CMK (cell line): ENCODE measurements around the gene RNF220.

Experiments used
- DNase-seq: peaks from one replicate; pipeline ENCODE4 v3.0.0-alpha.2; 2010; ENCODE audit warnings: low read depth

RNF220 gene

GRCh38 chr1:44610527-44611148, 205.6 kb downstream of the RNF220 start:
- DNase-seq = no peak

DNA sequence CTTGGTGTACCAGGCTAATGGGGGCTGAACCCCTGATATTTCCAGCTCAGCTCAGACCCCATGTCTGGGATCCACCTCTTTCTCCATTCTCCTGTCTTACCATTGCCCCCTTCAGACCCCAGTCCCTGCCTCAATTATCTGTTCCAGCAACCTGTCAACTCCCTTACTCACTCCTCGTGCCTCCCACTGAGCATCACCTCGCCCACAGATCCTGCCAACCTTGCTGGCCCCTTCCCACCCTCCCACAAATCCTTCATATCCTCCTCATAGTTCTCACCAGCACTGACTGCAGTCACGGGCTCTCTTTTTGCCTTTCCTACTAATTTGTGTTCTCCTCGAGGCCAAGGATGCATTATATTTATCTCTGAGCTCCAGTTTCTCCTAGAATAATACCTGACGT, 206.4 kb downstream of the RNF220 start:
- no peak for DNase-seq

DNA sequence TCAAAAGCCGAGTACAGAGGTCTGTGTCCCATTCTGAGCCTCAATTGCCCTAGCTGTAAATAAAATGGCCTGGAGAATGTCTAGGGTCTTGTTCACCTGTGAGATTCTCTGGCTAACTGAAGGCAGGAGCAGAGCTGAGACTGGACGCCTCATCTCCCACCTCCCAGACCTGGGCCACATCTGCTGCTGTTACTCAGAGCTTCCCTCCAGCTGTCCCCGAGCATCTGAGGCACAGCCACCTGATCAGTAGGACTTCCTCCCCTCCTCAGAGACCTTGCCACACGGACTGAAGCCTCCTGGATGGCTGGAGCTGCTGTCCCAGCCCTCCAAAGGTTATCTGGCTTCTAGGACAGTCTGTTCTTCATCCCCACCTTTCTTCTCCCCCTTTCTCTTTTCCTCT, 206.8 kb downstream of the RNF220 start:
- DNase-seq = no peak

- no peak for DNase-seq
These were observed 208.9 kb downstream of the RNF220 start for GRCh38 chr1:44613941-44614340.

- no peak for DNase-seq
These were observed 211.4 kb downstream of the RNF220 start for GRCh38 chr1:44616284-44616990.

GRCh38 chr1:44616991-44617702, 212.1 kb downstream of the RNF220 start:
- DNase-seq = no peak

GRCh38 chr1:44617703-44618029, 212.6 kb downstream of the RNF220 start:
- no peak for DNase-seq

DNA sequence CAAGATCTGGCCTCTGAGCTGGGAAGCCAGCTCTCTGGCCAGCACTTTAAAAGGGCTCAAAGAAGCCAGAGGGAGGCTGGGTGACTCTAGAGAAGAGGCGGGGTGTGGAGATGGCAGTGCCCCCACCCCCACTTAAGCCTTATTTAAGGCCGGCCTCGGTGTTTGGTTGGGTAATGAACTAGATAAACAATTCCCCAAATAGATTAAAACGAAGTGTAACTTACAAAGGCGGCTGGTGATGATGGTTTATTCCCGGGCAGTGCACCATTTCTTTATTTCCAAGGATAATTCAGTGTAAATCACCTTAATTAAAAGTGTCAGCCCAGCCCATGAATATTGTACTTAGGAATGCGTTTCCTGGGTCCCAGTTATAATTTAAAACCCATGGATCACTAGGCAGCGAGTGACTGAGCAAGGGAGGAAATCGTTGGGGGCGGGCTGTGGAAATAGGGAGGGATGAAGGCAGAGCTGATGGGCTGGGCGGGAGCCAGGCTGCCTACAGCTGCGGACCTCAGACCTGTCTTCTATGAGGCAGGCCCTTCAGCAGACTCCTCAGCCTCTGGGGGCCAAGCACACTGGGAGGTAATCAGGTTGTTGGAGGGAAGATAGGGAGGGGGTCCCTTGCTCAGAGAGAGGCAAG, 214.3 kb downstream of the RNF220 start:
- no peak for DNase-seq

DNA sequence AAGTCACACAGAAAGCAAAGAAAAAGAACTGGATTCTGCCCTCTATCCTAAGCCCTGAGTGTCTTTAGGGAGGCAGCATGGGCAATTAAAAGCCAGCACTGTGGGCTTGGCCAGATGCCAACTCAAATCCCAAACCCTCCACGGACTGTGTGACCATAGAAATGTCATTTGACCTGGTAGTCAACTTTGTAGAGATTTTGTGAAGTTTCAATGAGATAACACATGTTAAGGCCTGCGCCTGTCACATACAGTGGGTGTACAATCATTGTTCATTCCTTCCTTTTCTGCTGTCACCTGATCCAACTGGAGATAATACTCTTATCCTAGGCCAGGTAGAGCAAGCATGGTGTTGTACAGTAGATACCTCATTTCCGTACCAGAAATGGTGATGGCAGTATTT, 215.0 kb downstream of the RNF220 start:
- no peak for DNase-seq

DNA sequence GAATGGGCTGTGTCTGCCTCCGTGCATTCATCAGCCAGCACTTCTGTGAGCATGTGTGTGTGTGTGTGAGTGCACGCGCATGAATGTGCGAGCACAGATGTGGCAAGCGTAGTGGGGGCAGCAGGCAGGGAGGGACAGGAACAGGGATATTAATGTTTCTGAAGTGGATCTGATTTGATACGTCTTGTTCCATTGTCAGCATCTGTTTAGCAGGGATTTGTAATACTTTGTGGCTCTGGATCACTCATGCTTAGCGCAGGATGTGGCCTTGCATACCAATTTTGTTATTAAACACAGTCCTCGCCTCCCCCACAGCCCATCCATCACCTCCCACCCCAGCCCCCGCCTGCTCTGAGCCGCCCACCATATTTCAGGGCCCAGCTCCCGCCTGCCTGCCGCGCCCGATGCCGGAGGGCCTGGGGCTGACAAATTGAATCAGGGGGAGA, 216.8 kb downstream of the RNF220 start:
- no peak for DNase-seq

DNA sequence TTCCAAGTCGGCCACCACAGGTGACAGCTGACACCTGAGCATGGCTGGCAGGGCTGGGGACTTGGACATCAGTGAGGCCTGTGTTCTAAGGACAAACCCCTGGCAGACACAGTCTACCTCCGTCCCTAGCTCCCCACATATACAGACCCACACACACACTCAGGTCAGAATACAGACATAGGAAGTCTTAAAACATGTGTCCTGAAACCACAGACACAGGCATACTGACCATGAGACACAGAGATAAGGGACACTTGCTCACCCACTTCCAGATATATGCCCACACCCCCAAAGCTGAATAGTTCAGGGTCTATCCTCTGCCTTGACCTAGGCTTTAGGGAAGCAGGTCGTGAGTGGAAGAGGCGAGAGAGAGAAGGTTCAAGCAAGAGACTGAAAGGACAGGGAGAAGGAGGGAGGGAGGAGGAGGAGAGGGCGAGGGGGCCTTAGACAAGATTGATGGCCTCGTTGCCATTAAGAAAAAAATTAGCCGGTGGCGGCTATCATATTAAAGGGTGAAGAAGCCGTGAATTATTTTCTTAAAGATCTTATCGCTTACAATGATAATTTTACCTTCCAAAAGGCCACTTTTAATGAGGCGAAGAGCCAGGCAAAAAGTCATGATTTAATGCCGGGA, 219.3 kb downstream of the RNF220 start:
- peak; percentile 43 for DNase-seq

DNA sequence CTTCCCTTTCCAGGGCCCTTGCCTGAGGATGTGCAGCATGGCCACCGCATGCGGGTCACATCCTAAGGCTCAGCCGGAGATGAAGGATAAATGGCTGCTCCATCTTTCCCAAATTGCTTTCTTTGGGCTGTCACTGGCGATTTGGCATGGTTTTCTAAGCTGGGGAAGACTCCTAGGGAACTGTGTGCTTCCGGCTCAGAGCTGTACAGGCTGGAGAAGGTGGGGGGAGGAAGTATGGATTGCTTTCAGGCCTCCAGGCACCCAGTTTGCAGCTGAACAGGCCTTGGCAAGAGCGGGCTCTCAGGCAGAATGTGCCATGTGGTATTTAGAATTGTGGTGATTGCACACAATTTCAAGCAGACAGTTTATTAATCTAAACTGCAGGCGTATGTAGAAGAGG, 220.3 kb downstream of the RNF220 start:
- no peak for DNase-seq

GRCh38 chr1:44628962-44629756, 224.1 kb downstream of the RNF220 start:
- DNase-seq = no peak

DNA sequence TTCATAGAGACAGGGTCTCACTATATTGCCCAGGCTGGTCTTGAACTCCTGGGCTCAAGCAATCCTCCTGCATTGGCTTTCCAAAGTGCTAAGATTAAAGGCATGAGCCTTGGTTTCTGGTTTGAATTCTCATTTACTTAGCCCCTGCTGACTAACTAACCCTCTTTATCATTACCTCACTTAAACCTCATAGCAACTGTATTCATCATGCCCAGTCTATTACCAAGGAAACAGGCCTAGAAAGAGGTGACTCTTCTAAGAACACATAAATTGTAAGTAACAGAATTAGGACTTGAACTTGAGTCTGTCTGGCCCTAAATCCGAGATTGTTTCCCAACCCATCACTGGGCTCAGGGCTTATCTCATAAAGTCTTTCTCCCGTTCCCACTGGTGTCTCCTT, 225.1 kb downstream of the RNF220 start:
- DNase-seq = no peak

- no peak for DNase-seq
These were observed 226.2 kb downstream of the RNF220 start for GRCh38 chr1:44631333-44631646.

- DNase-seq = peak; percentile 91
These were observed 226.8 kb downstream of the RNF220 start for GRCh38 chr1:44631647-44632539.

DNA sequence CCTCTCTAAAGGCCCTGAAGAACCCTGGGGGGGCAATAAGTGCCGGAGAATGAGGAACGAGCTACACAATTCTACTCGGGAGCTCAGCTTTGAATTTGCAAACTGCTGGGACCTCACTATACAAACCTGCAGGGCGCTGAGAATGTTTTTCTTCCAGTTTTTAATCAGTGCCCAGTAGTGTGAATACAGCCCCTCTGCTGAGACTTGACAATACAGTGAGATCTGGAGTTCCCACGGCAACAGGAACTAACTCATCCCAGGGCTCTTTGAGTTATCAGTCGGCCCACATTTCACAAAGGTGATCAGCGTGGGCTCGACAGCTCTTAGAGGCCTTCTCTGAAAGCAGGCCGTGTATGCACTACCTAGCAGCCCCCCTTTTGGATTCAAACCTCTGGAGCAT, 227.5 kb downstream of the RNF220 start:
- DNase-seq = no peak

DNA sequence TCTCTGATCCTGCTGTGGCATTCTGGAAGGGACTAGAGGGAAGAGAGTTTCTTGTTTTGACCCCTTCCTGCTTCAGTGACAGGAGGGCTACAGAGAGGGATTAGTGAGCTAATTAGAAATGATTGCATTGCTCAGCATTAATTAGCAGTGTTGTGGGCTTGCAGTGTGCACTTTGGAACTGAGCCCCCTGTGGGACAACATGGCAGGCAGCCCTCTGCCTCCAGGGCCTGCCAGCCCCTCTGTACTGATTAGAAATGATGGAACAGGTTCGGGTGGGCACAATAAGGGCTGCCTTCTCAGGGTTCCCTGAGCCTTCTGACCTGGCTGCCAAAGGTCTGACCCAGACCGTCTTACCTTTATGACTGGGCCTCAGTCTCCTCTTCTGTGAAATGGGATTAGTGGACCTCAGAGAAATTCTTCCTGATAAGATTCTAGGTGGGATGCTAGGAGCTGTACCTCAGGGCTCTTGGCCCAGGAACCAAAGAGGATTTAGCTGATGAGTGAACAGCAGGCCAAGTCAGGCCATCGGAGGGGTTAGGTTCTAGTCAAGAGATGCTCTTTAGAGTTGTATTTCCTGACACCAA, 229.6 kb downstream of the RNF220 start:
- no peak for DNase-seq

- no peak for DNase-seq
These were observed 230.4 kb downstream of the RNF220 start for GRCh38 chr1:44635439-44635838.

DNA sequence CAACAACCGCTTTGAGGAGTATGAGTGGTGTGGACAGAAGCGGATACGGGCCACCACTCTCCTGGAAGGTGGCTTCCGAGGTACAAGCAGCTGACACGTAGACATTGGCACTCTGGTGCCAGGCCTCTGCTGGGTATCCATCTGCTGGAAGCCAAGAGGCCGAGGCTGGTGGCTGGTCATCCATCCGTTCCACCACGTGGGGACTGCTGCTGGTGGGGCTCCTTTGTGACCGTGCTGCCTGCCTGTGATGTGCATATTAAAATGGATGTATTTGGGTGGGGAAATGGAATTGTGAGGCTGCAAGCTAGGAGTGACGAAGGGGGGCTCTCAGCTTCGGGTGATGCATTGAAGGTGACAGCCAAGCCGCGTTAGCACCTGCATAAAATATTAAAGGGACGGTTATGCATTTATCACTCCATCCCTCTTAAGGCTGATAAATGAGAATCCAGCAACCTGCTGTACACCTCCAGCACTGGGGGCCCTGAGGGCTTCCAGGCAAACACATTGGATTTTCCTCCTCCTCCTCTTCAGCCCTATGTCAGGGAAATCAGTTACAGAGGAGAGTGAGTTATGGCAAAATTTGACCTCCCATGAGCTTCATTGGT, 231.1 kb downstream of the RNF220 start:
- DNase-seq = no peak
